Head of caudate nucleus (tissue), 42 donors: Measurements from ENCODE around the gene CALN1.

Experiments used
- DNase-seq, 42 donors: peaks; one replicate each; pipeline versions ENCODE4 v3.0.0 to v3.0.0-alpha.2; 2020 to 2021; ENCODE audit warnings: mixed read lengths in 7 of 42
- intact Hi-C: fragments of 100-400 bp; cut with DNase I; formaldehyde crosslinking; loops from one replicate; pipeline ENCODE4 v1.15.0; 2022

CALN1 gene

GRCh38 chr7:72030994-72031667 is 381.0 kb downstream of the CALN1 start:
- no peak for DNase-seq
- intact Hi-C loops: no loop called here

GRCh38 chr7:72028267-72028666 is 383.9 kb downstream of the CALN1 start:
- intact Hi-C loops: no loop called here
- peak in 5 of 42 donors; percentile 2 to 41 (median 9) for DNase-seq

- peak in 1 of 42 donors; percentile 27 for DNase-seq
- intact Hi-C loops: no loop called here
Observed at GRCh38 chr7:72025381-72025960, 386.7 kb downstream of the CALN1 start.

GRCh38 chr7:72023926-72024325 is 388.2 kb downstream of the CALN1 start:
- DNase-seq: no peak
- intact Hi-C loops: no loop called here

GRCh38 chr7:72021716-72022115 is 390.4 kb downstream of the CALN1 start:
- intact Hi-C loops: no loop called here
- DNase-seq: peak in 1 of 42 donors; percentile 12

GRCh38 chr7:72020311-72020710 is 391.8 kb downstream of the CALN1 start:
- intact Hi-C loops: no loop called here
- DNase-seq: peak in 1 of 42 donors; percentile 24

- peak in 1 of 42 donors; percentile 2 for DNase-seq
- intact Hi-C loops: no loop called here
Observed at GRCh38 chr7:72019436-72019835, 392.7 kb downstream of the CALN1 start.

- intact Hi-C loops: no loop called here
- no peak for DNase-seq
Observed at GRCh38 chr7:72017756-72018155, 394.4 kb downstream of the CALN1 start.

GRCh38 chr7:72016574-72016973 is 395.6 kb downstream of the CALN1 start:
- no peak for DNase-seq
- intact Hi-C loops: no loop called here

- DNase-seq: peak in 4 of 42 donors; percentile 20 to 62 (median 48)
- intact Hi-C loops: no loop called here
Observed at GRCh38 chr7:72015136-72015535, 397.0 kb downstream of the CALN1 start.

- peak in 1 of 42 donors; percentile 21 for DNase-seq
- intact Hi-C loops: no loop called here
Observed at GRCh38 chr7:72007018-72007417, 405.1 kb downstream of the CALN1 start.

- intact Hi-C loops: no loop called here
- DNase-seq: peak in 1 of 42 donors; percentile 8
Observed at GRCh38 chr7:72003236-72003635, 408.9 kb downstream of the CALN1 start.

GRCh38 chr7:71996141-71996540 is 416.0 kb downstream of the CALN1 start:
- DNase-seq: peak in 1 of 42 donors; percentile 39
- intact Hi-C loops: no loop called here

- DNase-seq: peak in 1 of 42 donors; percentile 32
- intact Hi-C loops: no loop called here
Observed at GRCh38 chr7:71995111-71995510, 417.0 kb downstream of the CALN1 start.

GRCh38 chr7:71991586-71991985 is 420.6 kb downstream of the CALN1 start:
- DNase-seq: no peak
- intact Hi-C loops: no loop called here

GRCh38 chr7:71990138-71990462 is 422.0 kb downstream of the CALN1 start:
- no peak for DNase-seq

GRCh38 chr7:71988201-71988600 is 423.9 kb downstream of the CALN1 start:
- intact Hi-C loops: no loop called here
- no peak for DNase-seq

More at GRCh38 chr7:71990138-71990462, 422.0 kb downstream of the CALN1 start:
- intact Hi-C loops: no loop called here

GRCh38 chr7:71987200-71987767 is 424.9 kb downstream of the CALN1 start:
- no peak for DNase-seq
- intact Hi-C loops: no loop called here

- intact Hi-C loops: no loop called here
- DNase-seq: peak in 14 of 42 donors; percentile 15 to 66 (median 39)
Observed at GRCh38 chr7:71984348-71984747, 427.8 kb downstream of the CALN1 start.

- intact Hi-C loops: no loop called here
- no peak for DNase-seq
Observed at GRCh38 chr7:71982851-71983250, 429.3 kb downstream of the CALN1 start.

GRCh38 chr7:71976645-71977044 is 435.5 kb downstream of the CALN1 start:
- intact Hi-C loops: no loop called here
- DNase-seq: peak in 1 of 42 donors; percentile 16
